T-cell (primary cell): ENCODE results near the gene PEMT. TPM values are rescaled to one million over a fixed set of nuclear protein-coding genes. Genes with fewer than 3 reads are reported as not detected.

Experiments used
- ATAC-seq, 4 experiments: fragments of 200-7000 bp in 3 of 4; fragments of 150-1000 bp in 1 of 4; cut with Tn5 transposase; replicated peaks in 1 of 4; 1 replicate in 3 of 4; 2 replicates in 1 of 4; pipeline ENCODE4 v1.10.0; 2021; ENCODE audit warnings: moderate library complexity in 3 of 4, mild to moderate bottlenecking in 2 of 4, moderate number of reproducible peaks in 1 of 4
- CTCF ChIA-PET, 2 donors: fragments of 300-600 bp; sonication (Branson Sonifier 250); formaldehyde crosslinking; loops; one replicate each; lab custom pipeline; 2022; ENCODE audit warnings: antibody characterized with exemption in 2 of 2; lab: Charles Lee
- POLR2A ChIA-PET, 2 donors: fragments of 300-600 bp; sonication (Branson Sonifier 250); formaldehyde crosslinking; loops; one replicate each; lab custom pipeline; 2022; ENCODE audit warnings: antibody characterized with exemption in 2 of 2; lab: Charles Lee
- DNase-seq, 35 experiments: peaks; one replicate each; pipeline versions ENCODE4 v3.0.0 to v3.0.0-alpha.2; 2013 to 2023
- H3K27ac ChIP-seq: one replicate; pipeline ENCODE4 v1.5.1; 2013; ENCODE audit warnings: low read length
- H3K27me3 ChIP-seq, 2 experiments: replicated peaks in 1 of 2; 1 replicate in 1 of 2; 2 replicates in 1 of 2; pipeline versions ENCODE4 v1.6.1 to v1.7.0; 2013; ENCODE audit warnings: low read length in 1 of 2, mixed read lengths in 1 of 2; ENCODE audit not compliant: control insufficient read depth in 2 of 2, insufficient read depth in 2 of 2; ENCODE audit errors: extremely low read depth in 1 of 2
- H3K36me3 ChIP-seq, 2 donors: 1 replicate in 1 of 2; 2 replicates in 1 of 2; pipeline versions ENCODE4 v1.6.1 to v1.7.0; 2013; ENCODE audit warnings: low read length in 1 of 2; ENCODE audit not compliant: control insufficient read depth in 2 of 2, insufficient read depth in 1 of 2; ENCODE audit errors: extremely low read depth in 1 of 2
- H3K4me1 ChIP-seq, 2 experiments: 1 replicate in 1 of 2; 2 replicates in 1 of 2; pipeline versions ENCODE4 v1.6.1 to v1.7.0; 2013; ENCODE audit warnings: low read length in 2 of 2, mixed read lengths in 1 of 2; ENCODE audit not compliant: insufficient read depth in 2 of 2, control insufficient read depth in 1 of 2; ENCODE audit errors: extremely low read depth in 1 of 2
- H3K4me3 ChIP-seq, 2 donors: 1 replicate in 1 of 2; 2 replicates in 1 of 2; pipeline versions ENCODE4 v1.5.1 to v1.7.0; 2013; ENCODE audit warnings: mild to moderate bottlenecking in 2 of 2, low read length in 1 of 2, moderate library complexity in 1 of 2; ENCODE audit not compliant: control insufficient read depth in 1 of 2; ENCODE audit errors: extremely low read depth in 1 of 2
- H3K9me3 ChIP-seq: 2 replicates; pipeline ENCODE4 v1.7.0; 2013
- H3K27ac Mint-ChIP-seq, 2 donors: one replicate each; pipeline ENCODE4 v1.8.0; 2020 to 2021; ENCODE audit warnings: mild to moderate bottlenecking in 2 of 2, mixed read lengths in 2 of 2
- H3K27me3 Mint-ChIP-seq, 2 donors: one replicate each; pipeline ENCODE4 v1.8.0; 2021 to 2022; ENCODE audit warnings: mixed read lengths in 2 of 2
- H3K36me3 Mint-ChIP-seq: one replicate; pipeline ENCODE4 v1.8.0; 2021; ENCODE audit warnings: mixed read lengths
- H3K4me1 Mint-ChIP-seq, 3 donors: one replicate each; pipeline ENCODE4 v1.8.0; 2020 to 2022; ENCODE audit warnings: mixed read lengths in 3 of 3, mild to moderate bottlenecking in 1 of 3
- H3K4me3 Mint-ChIP-seq, 3 donors: one replicate each; pipeline ENCODE4 v1.8.0; 2020 to 2022; ENCODE audit warnings: mild to moderate bottlenecking in 3 of 3, mixed read lengths in 3 of 3, moderate library complexity in 3 of 3
- H3K9me3 Mint-ChIP-seq, 3 donors: one replicate each; pipeline ENCODE4 v1.8.0; 2020 to 2022; ENCODE audit warnings: mixed read lengths in 3 of 3
- WGBS: methylation state at CpG from one replicate; pipeline ENCODE4 v1.1.5; 2013; ENCODE audit warnings: missing lambda C conversion rate; ENCODE audit not compliant: insufficient coverage; 5-methylcytosine and 5-hydroxymethylcytosine counted together
- total RNA-seq, 35 experiments: library from RNA in 6 of 35; stranded (reverse) in 6 of 35; fragments of 120-200 nt in 1 of 35; gene quantifications; one replicate each; pipeline versions ENCODE4 v1.2.1 to v1.2.4 and lab custom pipeline; 2013 to 2026

PEMT gene
- total RNA-seq, 5 donors from 2014 or later (not counting 1 experiment from before 2014, with no cell fraction given), result 13.3 to 25.8 (median 14.6) TPM

GRCh38 chr17:17575360-17576251 is 15.9 kb downstream of the PEMT start:
- H3K27ac ChIP-seq, result no peak overlapping the region
- DNase-seq, result no peak
- no peak for ATAC-seq
- Mint-ChIP-seq H3K4me3 (no peak overlapping the region), H3K36me3 (peaks cover 24% of the 10 kb centered on the region), H3K9me3 (no peaks in the 10 kb centered on the region), H3K27ac (no peak overlapping the region), H3K27me3 (no peaks in the 10 kb centered on the region), H3K4me1 (peaks cover 0 to 7% (median 0%) of the 10 kb centered on the region in 3 donors)
- no peaks in the 10 kb centered on the region for H3K4me1 ChIP-seq
- 89% methylated on average over 10 of the region's 16 CpGs for WGBS
- CTCF ChIA-PET, result no interaction called here
- no peak overlapping the region for H3K4me3 ChIP-seq
- no peaks in the 10 kb centered on the region for H3K9me3 ChIP-seq
- no peaks in the 10 kb centered on the region for H3K27me3 ChIP-seq
- peaks cover 5 to 13% of the 10 kb centered on the region in 2 donors for H3K36me3 ChIP-seq
- POLR2A ChIA-PET, result no interaction called here

- no peak for ATAC-seq
- CTCF ChIA-PET, result interaction anchor here in 1 of 2 donors (0.6 kb wide), 1 partner anchor 530 kb away, joined by 4 read pairs; no protein-coding TSS in a partner anchor
- WGBS, result 84% methylated on average over 5 of the region's 7 CpGs
- Histone ChIP-seq H3K27me3 (no peaks in the 10 kb centered on the region), H3K27ac (no peak overlapping the region), H3K36me3 (peaks cover 5 to 13% of the 10 kb centered on the region in 2 donors), H3K4me1 (no peaks in the 10 kb centered on the region), H3K9me3 (no peaks in the 10 kb centered on the region), H3K4me3 (no peak overlapping the region)
- Mint-ChIP-seq H3K27ac (no peak overlapping the region), H3K36me3 (peaks cover 24% of the 10 kb centered on the region), H3K4me3 (no peak overlapping the region), H3K4me1 (peaks cover 0 to 7% (median 0%) of the 10 kb centered on the region in 3 donors), H3K9me3 (no peaks in the 10 kb centered on the region), H3K27me3 (no peaks in the 10 kb centered on the region)
- no peak for DNase-seq
- POLR2A ChIA-PET, result no interaction called here
Observed at GRCh38 chr17:17573912-17574311, 17.6 kb downstream of the PEMT start.

DNA sequence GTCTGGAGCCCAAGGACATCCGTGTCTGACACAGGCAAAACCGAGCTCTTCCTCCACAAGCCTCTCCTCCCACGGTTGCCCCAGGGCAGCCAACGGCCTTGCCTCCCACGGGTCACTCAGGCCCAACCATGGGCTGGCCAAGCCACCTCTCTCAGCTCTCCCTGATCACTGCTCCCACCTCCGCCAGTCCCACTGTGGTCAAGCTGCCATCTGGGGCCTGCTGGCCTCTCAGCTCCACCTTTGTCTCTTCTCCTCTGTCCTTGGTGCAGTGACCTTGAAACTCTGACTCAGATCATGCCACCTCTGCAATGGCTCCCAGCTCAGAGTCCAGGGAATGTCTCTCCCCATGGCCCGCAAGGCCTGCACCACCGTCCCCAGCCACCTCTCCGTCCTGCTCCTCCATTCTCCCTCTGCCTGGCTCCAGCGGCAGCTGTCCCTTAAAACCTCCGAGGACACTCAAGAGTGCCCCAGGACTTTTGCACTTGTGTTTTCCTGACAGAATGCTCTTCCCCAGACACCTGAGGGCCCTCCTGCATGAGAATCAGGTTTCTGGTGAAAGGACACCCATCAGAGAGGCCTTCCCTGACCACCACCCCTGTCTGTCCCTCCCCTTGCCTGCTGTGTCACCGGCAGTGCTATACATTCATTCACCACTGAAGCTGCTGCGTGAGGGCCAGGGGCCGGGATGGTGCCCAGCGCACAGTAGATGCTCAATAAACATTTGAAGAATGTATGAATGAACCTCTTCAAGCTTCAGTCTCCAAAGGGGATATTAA is 19.3 kb downstream of the PEMT start:
- DNase-seq (no peak), ATAC-seq (no peak)
- Mint-ChIP-seq H3K27ac (no peak overlapping the region), H3K4me1 (peaks cover 0 to 14% (median 0%) of the 10 kb centered on the region in 3 donors), H3K36me3 (peaks cover 21% of the 10 kb centered on the region), H3K9me3 (no peaks in the 10 kb centered on the region), H3K4me3 (no peak overlapping the region), H3K27me3 (no peaks in the 10 kb centered on the region)
- H3K4me1 ChIP-seq, result no peaks in the 10 kb centered on the region
- H3K27me3 ChIP-seq, result no peaks in the 10 kb centered on the region
- H3K27ac ChIP-seq, result no peak overlapping the region
- H3K36me3 ChIP-seq, result peaks cover 5 to 13% of the 10 kb centered on the region in 2 donors
- CTCF ChIA-PET, result interaction anchor here in 1 of 2 donors (0.6 kb wide), 1 partner anchor 1833 kb away, joined by 4 read pairs; no protein-coding TSS in a partner anchor
- no peak overlapping the region for H3K4me3 ChIP-seq
- POLR2A ChIA-PET, result no interaction called here
- 86% methylated on average over 15 of the region's 15 CpGs for WGBS
- H3K9me3 ChIP-seq, result no peaks in the 10 kb centered on the region

- Mint-ChIP-seq H3K36me3 (peaks cover 15% of the 10 kb centered on the region), H3K4me1 (peaks cover 0 to 14% (median 0%) of the 10 kb centered on the region in 3 donors), H3K27me3 (no peaks in the 10 kb centered on the region), H3K4me3 (no peak overlapping the region), H3K9me3 (no peaks in the 10 kb centered on the region), H3K27ac (no peak overlapping the region)
- H3K27me3 ChIP-seq, result no peaks in the 10 kb centered on the region
- peaks cover 3 to 8% of the 10 kb centered on the region in 2 donors for H3K36me3 ChIP-seq
- no peak overlapping the region for H3K4me3 ChIP-seq
- no peaks in the 10 kb centered on the region for H3K4me1 ChIP-seq
- ATAC-seq (no peak), DNase-seq (no peak)
- 87% methylated on average over 8 of the region's 15 CpGs for WGBS
- ChIA-PET CTCF (interaction anchor here in 1 of 2 donors (0.7 kb wide), 1 partner anchor 292 kb away, joined by 3 read pairs; no protein-coding TSS in a partner anchor), POLR2A (no interaction called here)
- H3K27ac ChIP-seq, result no peak overlapping the region
- H3K9me3 ChIP-seq, result no peaks in the 10 kb centered on the region
Observed at GRCh38 chr17:17570798-17571716, 20.5 kb downstream of the PEMT start.

DNA sequence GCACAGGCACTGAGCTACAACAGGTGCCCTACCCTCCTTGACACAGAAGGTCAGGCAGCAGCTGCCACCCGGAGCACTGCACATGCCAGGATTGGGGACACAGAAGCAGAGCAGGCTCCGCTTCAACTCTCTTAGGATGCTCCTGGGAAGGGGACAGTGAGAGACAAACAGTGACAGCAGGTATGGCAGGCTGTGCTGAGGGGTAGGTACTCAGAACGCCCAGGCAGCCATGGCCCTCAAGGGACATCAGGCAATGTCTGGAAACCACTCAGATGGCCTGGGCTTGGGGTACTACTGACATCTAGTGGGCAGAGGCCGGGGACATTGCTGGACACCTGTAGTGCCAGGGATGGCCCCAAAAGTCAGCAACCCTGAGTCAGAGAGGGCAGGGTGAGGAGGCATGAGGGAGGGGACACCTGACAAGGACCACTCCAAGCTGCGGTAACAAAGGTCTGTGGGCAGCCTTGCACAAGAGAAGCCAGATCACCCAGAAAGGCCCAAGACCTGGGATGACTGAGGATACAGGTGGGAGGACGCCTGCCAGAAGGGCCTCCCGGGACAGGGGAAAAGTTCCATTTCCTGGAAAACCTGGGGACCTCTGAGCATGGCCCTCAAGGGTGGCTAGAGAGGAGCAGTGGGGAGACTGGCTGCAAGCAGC is 21.2 kb downstream of the PEMT start:
- DNase-seq (no peak), ATAC-seq (no peak)
- no peaks in the 10 kb centered on the region for H3K9me3 Mint-ChIP-seq
- no peaks in the 10 kb centered on the region for H3K27me3 ChIP-seq
- H3K36me3 Mint-ChIP-seq, result peaks cover 10% of the 10 kb centered on the region
- H3K4me1 Mint-ChIP-seq, result peaks cover 0 to 14% (median 0%) of the 10 kb centered on the region in 3 donors
- POLR2A ChIA-PET, result no interaction called here
- H3K9me3 ChIP-seq, result no peaks in the 10 kb centered on the region
- no peak overlapping the region for H3K4me3 ChIP-seq
- no peaks in the 10 kb centered on the region for H3K27me3 Mint-ChIP-seq
- no peaks in the 10 kb centered on the region for H3K4me1 ChIP-seq
- no peak overlapping the region for H3K27ac ChIP-seq
- WGBS, result 83% methylated on average over 5 of the region's 7 CpGs
- H3K27ac Mint-ChIP-seq, result no peak overlapping the region
- peaks cover 0 to 4% of the 10 kb centered on the region in 2 donors for H3K36me3 ChIP-seq
- CTCF ChIA-PET, result no interaction called here
- H3K4me3 Mint-ChIP-seq, result no peak overlapping the region
